H7 (cell line): ENCODE measurements around the gene SPTLC2. TPM values are rescaled to one million over a fixed set of nuclear protein-coding genes. Genes with fewer than 3 reads are reported as not detected.
"Not testable (repeated sequence)": the region's sequence is repeated elsewhere in the genome, so short reads cannot be mapped to it uniquely, and the experiment has no call there.

Experiments used
- DNase-seq: peaks from one replicate; pipeline ENCODE4 v3.0.0; 2012
- H3K27me3 ChIP-seq: 2 replicates; pipeline ENCODE4 v1.6.0; 2011; ENCODE audit warnings: mild to moderate bottlenecking, low read length; ENCODE audit not compliant: control insufficient read depth, insufficient read depth
- H3K36me3 ChIP-seq: replicated peaks from 2 replicates; pipeline ENCODE4 v1.5.1; 2011; ENCODE audit warnings: low read length; ENCODE audit not compliant: control insufficient read depth, insufficient read depth
- H3K4me3 ChIP-seq: 2 replicates; pipeline ENCODE4 v1.5.1; 2011; ENCODE audit warnings: low read depth, mild to moderate bottlenecking, control low read depth, low read length, moderate library complexity; ENCODE audit not compliant: insufficient read depth
- total RNA-seq: library from RNA; depleted of rRNA; stranded (reverse); fragments of >200 nt; shearing (Covaris generic); gene quantifications from 2 replicates; pipeline ENCODE4 v1.2.3, GENCODE V29; 2014

SPTLC2 gene
- total RNA-seq, 1 experiment from 2014 or later, result 20.5 TPM

DNA sequence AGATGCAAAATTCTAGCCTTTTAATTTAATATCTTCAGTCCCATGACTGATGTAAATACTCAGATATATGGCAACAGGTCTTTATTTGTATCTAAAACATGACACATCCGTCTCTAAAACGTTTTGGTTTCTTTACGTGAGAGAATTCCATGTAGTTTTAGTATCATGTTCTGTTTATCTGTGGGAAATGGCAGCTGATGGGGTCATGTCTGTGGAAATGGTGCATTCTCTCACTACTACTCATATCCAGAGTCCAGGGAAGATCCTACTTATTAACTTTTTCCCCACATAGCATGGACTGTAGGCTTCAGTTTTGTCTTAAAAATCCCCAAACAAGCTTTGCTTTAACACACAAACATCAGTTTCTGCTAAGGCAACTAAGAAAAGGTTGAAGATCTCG is 53.8 kb downstream of the SPTLC2 start:
- no peaks in the 10 kb centered on the region; the same call in 1 of the 2 replicates for H3K36me3 ChIP-seq

DNA sequence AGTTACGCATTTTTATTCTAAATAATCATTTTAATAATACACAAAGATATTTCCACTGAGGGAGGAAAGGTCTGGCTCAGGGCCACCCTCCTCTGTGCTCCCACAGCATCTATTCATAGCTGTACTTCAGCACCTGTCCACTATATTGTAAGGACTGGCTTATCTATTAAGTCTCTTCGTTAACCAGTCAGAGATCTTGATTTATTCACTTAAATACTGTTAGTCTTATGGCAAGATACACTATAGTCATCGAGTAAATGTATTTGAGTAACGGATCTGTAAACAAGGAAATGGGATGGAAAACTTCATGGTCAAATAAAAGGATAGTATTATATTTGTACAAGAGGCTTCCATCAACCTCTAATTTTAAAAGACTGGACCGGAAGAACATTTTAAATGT is 54.6 kb downstream of the SPTLC2 start:
- H3K4me3 ChIP-seq, result no peak overlapping the region
- DNase-seq, result no peak
- H3K36me3 ChIP-seq, result no peaks in the 10 kb centered on the region; the same call in 1 of the 2 replicates
- no peaks in the 10 kb centered on the region for H3K27me3 ChIP-seq

More for the DNA sequence above, 53.8 kb downstream of the SPTLC2 start:
- no peak for DNase-seq
- Histone ChIP-seq H3K27me3 (no peaks in the 10 kb centered on the region), H3K4me3 (no peak overlapping the region)

DNA sequence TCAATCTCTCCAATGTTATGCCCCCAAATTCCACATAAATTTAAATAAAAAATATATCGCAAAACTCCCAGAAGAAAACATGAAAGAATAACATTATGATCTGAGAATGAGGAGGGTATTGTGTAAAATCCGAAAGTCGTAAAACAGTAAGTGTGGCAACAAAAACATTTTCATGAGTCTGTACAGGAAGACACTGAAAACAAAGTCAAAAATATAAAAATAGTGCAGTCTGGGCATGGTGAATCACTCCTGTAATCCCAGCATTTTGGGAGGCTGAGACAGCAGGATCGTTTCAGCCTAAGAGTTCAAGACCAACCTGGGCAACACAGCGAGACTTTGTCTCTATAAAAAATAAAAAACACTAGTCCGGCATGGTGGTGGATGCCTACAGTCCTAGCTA is 57.1 kb downstream of the SPTLC2 start:
- H3K4me3 ChIP-seq, result no peak overlapping the region
- H3K27me3 ChIP-seq, result no peaks in the 10 kb centered on the region
- peaks cover 4% of the 10 kb centered on the region for H3K36me3 ChIP-seq
- DNase-seq, result no peak

DNA sequence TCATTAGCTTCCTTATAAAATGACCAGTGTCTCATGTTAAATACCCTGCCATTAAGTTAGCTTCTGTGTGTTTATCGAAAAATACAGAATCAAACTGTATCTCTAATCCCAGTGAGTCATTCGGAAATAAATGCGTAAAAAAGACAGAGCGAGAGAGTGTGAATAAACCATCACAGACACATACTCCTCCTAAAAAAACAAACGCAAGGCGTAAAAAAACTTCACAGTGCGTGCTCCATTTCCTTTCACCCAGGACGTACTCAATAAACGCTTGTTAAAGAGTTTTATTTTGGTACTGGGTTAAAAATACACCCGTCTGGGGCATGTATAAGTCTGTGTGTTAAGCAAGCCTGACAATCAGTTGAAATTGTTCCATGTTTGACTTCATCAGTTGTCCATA is 59.0 kb downstream of the SPTLC2 start:
- no peak for DNase-seq
- Histone ChIP-seq H3K27me3 (no peaks in the 10 kb centered on the region), H3K36me3 (peaks cover 4% of the 10 kb centered on the region), H3K4me3 (no peak overlapping the region)

- Histone ChIP-seq H3K4me3 (no peak overlapping the region), H3K27me3 (no peaks in the 10 kb centered on the region), H3K36me3 (peaks cover 4% of the 10 kb centered on the region)
- DNase-seq, result no peak
Measured at GRCh38 chr14:77556946-77557345, 59.5 kb downstream of the SPTLC2 start.

GRCh38 chr14:77554816-77555599 is 61.4 kb downstream of the SPTLC2 start:
- Histone ChIP-seq H3K36me3 (peaks cover 4% of the 10 kb centered on the region), H3K4me3 (no peak overlapping the region)

DNA sequence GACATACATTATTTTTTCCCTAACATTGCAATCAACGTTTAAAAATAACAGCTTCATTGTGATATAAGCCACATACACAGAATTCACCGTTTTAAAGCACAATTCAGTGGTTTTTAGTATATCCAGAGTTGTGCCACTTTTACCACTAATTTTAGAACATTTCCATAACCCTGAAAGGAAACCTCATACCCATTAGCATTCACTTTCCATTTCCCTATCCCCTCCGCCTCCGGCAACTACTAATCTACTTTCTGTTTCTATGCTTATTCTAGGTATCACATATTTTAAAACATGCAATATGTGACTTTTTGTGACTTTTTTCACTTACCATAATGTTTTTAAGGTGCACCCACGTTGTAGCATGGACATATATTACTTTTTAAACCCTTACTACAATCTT is 62.2 kb downstream of the SPTLC2 start:
- DNase-seq, result no peak
- Histone ChIP-seq H3K36me3 (peaks cover 6% of the 10 kb centered on the region), H3K4me3 (no peak overlapping the region), H3K27me3 (no peaks in the 10 kb centered on the region)

More at GRCh38 chr14:77554816-77555599, 61.4 kb downstream of the SPTLC2 start:
- H3K27me3 ChIP-seq, result no peaks in the 10 kb centered on the region
- no peak for DNase-seq

GRCh38 chr14:77549451-77549850 is 67.0 kb downstream of the SPTLC2 start:
- no peak for DNase-seq
- H3K4me3 ChIP-seq, result no peak overlapping the region
- peaks cover 5% of the 10 kb centered on the region for H3K36me3 ChIP-seq
- no peaks in the 10 kb centered on the region for H3K27me3 ChIP-seq

DNA sequence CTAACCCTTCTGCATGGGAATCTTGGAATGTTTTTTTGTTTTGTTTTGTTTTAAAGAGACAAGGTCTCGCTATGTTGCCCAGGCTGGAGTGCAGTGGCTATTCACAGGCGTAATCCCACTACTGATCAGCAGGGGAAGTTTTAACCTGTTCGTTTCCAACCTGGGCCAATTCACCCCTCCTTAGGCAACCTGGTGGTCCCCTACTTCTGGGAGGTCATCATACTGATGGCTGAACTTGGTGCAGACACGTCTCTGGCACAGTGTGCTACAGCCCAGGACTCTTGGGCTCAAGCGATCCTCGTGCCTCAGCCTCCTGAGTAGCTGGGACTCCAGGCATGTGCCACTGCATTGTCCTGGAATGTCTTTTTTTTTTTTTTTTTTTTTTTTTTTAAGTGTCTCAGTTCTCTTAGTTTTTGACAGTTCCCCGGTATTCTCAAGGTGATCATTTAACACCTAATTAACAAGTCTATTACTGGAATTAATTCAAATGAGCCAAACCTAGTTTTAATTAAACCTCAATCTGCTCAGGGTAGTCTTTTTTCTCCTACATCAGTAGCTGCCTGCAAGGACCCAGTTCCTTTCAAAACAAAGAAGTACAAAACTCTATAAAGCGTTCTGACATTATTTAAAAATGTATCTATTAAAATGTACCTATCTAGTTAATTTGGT is 68.8 kb downstream of the SPTLC2 start:
- peaks cover 5% of the 10 kb centered on the region for H3K36me3 ChIP-seq
- no peak for DNase-seq
- no peak overlapping the region for H3K4me3 ChIP-seq
- no peaks in the 10 kb centered on the region for H3K27me3 ChIP-seq

GRCh38 chr14:77545171-77545570 is 71.3 kb downstream of the SPTLC2 start:
- H3K4me3 ChIP-seq, H3K27me3 ChIP-seq, DNase-seq, H3K36me3 ChIP-seq: not testable (repeated sequence)

DNA sequence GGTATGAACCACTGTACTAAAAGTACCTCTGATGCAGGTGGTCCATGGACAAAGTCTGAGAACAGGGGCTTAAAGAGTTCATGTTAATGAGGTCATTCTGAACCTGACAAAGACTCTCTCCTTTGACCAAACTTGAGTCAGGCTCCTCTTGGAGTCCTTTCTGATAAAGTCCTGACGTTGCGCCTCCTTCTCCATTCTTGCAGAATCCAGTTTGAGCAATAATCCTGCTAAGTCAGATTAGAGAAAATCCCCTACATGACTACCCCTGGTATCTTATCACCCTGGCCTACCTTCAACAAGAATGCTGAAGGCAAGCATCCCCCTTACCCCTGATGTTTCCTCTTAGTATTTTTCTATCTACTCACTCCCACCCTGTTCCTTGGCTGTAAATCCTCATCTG is 71.9 kb downstream of the SPTLC2 start:
- no peak for DNase-seq
- peaks cover 5% of the 10 kb centered on the region for H3K36me3 ChIP-seq
- no peak overlapping the region for H3K4me3 ChIP-seq
- no peaks in the 10 kb centered on the region for H3K27me3 ChIP-seq

DNA sequence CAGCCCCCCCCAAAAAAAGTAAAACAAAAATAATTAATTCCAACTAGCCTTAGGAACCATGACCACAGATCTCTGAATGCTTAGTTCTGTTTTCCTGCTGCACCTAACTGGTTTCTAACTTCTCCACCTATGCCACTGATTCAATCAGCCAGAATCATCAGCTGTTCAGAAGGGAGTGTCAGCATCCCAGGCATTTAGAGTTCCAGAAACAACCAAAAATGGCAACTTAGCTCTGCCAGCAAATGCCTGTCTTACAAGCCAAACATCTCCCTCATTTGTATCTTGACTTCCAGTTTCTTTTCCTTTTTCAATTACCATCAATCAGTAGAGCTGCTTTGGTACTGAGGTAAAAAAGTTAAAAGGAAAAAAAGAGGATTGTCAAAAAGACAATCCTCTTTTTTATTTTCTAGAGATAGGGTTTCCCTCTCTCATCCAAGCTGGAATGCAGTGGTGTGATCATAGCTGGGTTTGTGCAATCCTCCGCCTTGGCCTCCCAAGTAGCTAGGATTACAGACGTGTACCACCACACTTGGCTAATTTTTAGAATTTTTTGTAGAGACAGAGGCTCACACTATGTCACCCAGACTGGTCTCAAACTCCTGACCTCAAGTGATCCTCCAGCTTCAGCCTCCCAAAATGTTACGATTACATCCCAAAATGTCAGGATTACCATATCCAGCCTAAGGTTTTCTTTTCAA is 72.7 kb downstream of the SPTLC2 start:
- no peaks in the 10 kb centered on the region for H3K27me3 ChIP-seq
- no peak for DNase-seq
- H3K36me3 ChIP-seq, result peaks cover 3% of the 10 kb centered on the region
- no peak overlapping the region for H3K4me3 ChIP-seq

DNA sequence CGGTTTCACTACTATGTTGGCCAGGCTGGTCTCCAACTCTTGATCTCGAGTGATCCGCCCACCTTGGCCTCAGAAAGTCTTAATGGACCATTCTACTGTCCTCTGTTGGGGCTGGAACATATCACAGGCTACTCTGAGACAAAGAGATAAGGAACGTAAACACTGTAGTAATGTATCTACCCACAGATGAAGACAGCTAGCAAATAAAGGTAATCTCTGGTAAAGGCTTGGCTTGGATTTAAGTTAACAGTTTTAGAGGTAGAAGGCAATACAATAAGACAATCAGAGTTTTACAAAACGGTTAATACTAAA is 73.2 kb downstream of the SPTLC2 start:
- H3K4me3 ChIP-seq, result no peak overlapping the region
- no peaks in the 10 kb centered on the region for H3K27me3 ChIP-seq
- no peak for DNase-seq
- H3K36me3 ChIP-seq, result no peaks in the 10 kb centered on the region

GRCh38 chr14:77542421-77543239 is 73.8 kb downstream of the SPTLC2 start:
- Histone ChIP-seq H3K4me3 (no peak overlapping the region), H3K27me3 (no peaks in the 10 kb centered on the region), H3K36me3 (no peaks in the 10 kb centered on the region)
- no peak for DNase-seq
